Activated T-cell treated with anti-CD3 and anti-CD28 coated beads, Interleukin-2, amount 50 U/mL, for 24 hours (primary cell): ENCODE data around the gene SLC24A1.
"Not testable (repeated sequence)": the region's sequence is repeated elsewhere in the genome, so short reads cannot be mapped to it uniquely, and the experiment has no call there.

Source experiments
- DNase-seq: peaks from one replicate; pipeline ENCODE4 v3.0.0-alpha.2; 2020
- H3K27ac Mint-ChIP-seq: 2 replicates; pipeline ENCODE4 v1.8.0; 2020; ENCODE audit warnings: mild to moderate bottlenecking, mixed read lengths
- H3K27me3 Mint-ChIP-seq: 2 replicates; pipeline ENCODE4 v1.8.0; 2020; ENCODE audit warnings: mixed read lengths
- H3K36me3 Mint-ChIP-seq: 2 replicates; pipeline ENCODE4 v1.8.0; 2020; ENCODE audit warnings: low read depth, mixed read lengths
- H3K4me1 Mint-ChIP-seq: 2 replicates; pipeline ENCODE4 v1.8.0; 2020; ENCODE audit warnings: low read depth, mixed read lengths
- H3K4me3 Mint-ChIP-seq: 2 replicates; pipeline ENCODE4 v1.8.0; 2020; ENCODE audit warnings: mild to moderate bottlenecking, moderate library complexity, mixed read lengths
- H3K9me3 Mint-ChIP-seq: 2 replicates; pipeline ENCODE4 v1.8.0; 2020; ENCODE audit warnings: mixed read lengths

SLC24A1 gene

DNA sequence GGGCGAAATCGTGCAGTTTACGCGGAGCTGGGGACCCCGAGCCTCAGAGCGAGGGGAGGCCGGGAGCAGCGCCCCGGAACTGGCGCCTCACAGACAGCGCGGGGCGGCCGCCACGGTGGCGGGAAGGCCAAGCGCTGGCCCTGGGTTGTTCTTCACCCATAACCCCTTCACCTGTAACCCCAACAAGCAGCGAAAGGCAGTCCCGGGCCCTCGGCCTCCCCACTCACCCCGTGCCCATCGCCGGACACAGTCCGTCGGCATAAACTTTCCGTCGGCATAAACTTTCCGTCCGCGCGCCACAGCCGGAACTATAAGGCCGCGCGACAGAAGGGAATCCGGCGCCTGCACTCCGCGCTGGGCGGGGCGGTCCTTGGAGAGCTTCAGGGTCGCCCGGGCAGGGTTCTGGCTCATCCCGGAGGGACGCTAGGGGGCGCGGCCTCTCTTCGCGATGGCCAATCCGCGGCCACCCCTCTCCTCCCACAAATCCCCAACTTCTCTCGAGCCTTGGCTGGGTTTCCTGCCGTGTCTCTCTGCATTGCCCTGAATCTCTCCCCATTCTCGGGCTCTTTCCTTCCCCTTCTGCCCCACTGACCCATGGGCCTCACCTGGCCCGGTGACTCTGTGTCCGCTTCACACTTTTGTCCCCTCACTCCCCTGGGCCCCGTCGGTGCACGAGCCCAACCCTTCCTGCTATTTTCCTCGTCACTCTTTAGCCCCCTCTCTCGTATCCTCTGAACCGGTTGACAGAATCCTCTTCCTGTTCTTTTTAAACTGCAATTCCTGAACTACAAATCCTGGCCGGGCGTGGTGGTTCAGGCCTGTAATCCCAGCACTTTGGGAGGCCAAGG is 10.6 kb upstream of the SLC24A1 start, which contains the start of gene INTS14:
INTS14 (minus strand) TSS at position 261 of the 848 bp plus-strand sequence. CDS start 3,751 bp downstream, outside the sequence.
- peak; percentile 98 for DNase-seq
- Mint-ChIP-seq H3K4me1 (peaks cover 44% of the 10 kb centered on the region), H3K36me3 (peaks cover 35% of the 10 kb centered on the region)

DNA sequence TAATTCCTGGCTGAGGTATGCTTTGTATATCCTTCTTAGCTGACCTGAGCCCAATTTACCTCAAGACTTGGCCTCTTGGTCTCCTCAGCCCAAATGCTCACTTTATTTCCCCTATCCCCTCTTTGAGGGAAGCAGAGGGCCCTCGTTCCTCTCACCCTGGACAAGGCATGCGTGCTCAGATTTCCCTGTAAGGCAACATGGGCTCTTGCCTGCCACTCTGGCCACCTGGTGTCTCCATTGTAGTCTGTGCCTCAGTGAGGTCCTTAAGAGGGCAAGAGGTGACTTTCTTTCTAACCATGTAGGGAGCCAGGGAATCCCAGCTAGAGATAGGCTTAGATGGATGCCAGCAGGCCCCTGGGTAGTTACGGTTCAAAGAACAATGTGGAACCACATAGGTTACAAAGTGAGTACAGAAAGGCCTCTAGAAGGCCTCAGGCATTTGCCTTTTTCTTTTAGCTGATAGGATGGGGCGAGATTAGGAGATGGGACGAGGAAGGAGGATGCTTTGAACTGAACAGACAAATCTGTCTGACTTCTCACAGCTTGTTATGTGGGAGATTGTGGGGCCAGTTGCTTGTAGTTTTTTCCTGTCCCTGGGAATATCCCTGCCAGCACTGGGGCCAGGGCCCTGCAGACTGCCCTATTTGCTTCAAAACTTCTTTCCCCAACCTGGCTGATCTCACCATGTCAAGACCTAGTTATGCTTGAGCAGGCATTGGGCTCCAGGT is 9.7 kb upstream of the SLC24A1 start:
- Mint-ChIP-seq H3K36me3 (peaks cover 26% of the 10 kb centered on the region), H3K27me3 (no peaks in the 10 kb centered on the region), H3K4me3 (peak overlapping the region; percentile 88), H3K4me1 (peaks cover 43% of the 10 kb centered on the region), H3K27ac (peak overlapping the region; percentile 95), H3K9me3 (no peaks in the 10 kb centered on the region)
- DNase-seq, result peak; percentile 35

More for the DNA sequence above, 10.6 kb upstream of the SLC24A1 start, which contains the start of gene INTS14:
- Mint-ChIP-seq H3K9me3 (no peaks in the 10 kb centered on the region), H3K27ac (peak within 1 kb of the TSS; percentile 95), H3K4me3 (peak within 1 kb of the TSS; percentile 88), H3K27me3 (no peaks in the 10 kb centered on the region)

DNA sequence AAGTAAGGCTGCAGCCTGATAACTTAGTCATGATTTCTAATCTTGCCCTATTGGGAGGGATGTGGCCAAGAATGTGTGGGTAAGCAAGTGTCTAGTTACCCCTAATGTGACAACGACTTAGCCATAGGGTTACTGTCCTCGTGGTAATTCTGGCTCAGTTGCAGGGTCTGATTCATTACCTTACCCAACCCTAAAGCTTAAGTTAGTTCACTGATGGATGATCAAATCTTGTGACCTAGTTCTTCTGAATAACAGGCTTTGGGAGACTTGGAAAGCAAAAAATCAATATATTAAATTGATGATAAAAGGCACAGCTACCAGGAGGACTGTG is 9.2 kb upstream of the SLC24A1 start:
- Mint-ChIP-seq H3K9me3 (no peaks in the 10 kb centered on the region), H3K36me3 (peaks cover 22% of the 10 kb centered on the region), H3K27me3 (no peaks in the 10 kb centered on the region), H3K4me1 (peaks cover 39% of the 10 kb centered on the region), H3K4me3 (peak overlapping the region; percentile 88), H3K27ac (peak overlapping the region; percentile 95)
- DNase-seq, result no peak

DNA sequence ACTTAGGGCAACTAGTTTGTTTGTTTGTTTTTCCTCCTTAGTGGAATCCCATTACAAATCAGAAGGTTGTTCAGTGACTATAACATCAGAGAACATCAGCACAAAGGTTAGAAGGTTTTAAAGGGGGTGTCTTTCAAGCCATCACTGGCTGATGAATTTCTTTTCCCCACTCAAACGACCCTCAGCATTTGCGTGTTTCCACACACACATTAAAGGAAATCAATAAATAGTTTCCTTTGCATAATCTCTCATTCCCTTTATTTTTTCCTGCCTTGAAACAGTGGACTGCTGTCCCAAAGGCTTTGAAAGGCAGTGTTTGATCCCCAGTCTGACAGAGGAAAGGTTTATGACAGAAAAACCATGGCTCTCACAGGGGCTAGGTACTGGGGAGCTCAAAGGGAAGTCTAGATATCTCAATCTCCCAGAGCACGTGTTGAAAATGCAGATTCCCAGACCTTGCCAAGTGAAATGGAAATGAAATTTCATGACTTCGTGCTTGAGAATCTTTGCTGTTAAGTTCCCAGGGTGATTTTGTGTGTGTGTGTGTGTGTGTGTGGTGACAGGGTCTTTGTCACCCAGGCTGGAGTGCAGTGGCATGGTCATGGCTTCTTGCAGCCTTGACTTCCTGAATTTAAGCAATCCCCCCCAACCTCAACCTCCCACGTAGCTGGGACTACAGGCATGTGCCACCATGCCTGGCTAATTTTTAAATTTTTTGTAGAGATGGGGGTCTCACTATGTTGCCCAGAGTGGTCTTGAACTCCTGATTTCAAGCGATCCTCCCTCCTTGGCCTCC is 8.6 kb upstream of the SLC24A1 start:
- no peak overlapping the region for H3K27ac Mint-ChIP-seq
- H3K4me1 Mint-ChIP-seq, result peaks cover 34% of the 10 kb centered on the region
- H3K4me3 Mint-ChIP-seq, result no peak overlapping the region
- no peak for DNase-seq
- H3K9me3 Mint-ChIP-seq, result no peaks in the 10 kb centered on the region
- peaks cover 17% of the 10 kb centered on the region for H3K36me3 Mint-ChIP-seq
- H3K27me3 Mint-ChIP-seq, result no peaks in the 10 kb centered on the region

DNA sequence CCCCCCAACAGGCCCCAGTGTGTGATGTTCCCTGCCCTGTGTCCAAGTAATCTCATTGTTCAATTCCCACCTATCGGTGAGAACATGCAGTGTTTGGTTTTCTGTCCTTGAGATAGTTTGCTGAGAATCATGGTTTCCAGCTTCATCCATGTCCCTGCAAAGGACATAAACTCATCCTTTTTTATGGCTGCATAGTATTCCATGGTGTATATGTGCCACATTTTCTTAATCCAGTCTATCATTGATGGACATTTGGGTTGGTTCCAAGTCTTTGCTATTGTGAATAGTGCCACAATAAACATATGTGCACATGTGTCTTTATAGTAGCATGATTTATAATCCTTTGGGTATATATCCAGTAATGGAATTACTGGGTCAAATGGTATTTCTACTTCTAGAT is 5.9 kb upstream of the SLC24A1 start:
- peaks cover 19% of the 10 kb centered on the region for H3K4me1 Mint-ChIP-seq

DNA sequence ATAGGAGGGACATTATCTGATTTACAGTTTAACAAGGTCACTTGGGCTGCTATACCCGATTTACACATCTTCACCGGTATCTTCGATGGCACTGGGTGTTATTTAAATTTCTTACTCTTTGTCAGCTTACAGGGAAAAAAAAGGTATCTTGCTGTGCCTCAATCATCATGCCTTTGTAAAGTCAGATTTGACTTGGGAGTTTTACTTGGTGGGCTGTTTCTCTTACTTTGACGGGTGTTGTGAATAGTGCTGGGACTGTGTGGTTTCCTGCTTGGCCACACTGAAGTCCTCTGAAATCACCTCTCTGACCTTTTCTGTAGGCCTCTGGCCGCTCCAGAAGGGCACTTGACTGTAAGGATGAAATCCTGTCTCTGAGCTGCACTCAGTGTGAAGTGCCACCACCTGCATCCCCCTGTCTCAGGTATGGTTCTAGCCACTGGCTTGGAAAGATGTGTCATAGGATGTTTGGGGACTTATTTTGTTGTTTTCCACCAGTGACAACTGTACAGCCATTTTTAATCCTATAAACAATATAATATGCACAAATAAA is 3.1 kb upstream of the SLC24A1 start:
- H3K9me3 Mint-ChIP-seq, result no peaks in the 10 kb centered on the region
- H3K27me3 Mint-ChIP-seq, result no peaks in the 10 kb centered on the region
- no peak for DNase-seq
- no peak overlapping the region for H3K4me3 Mint-ChIP-seq
- no peak overlapping the region for H3K27ac Mint-ChIP-seq
- H3K36me3 Mint-ChIP-seq, result no peaks in the 10 kb centered on the region
- peaks cover 1% of the 10 kb centered on the region for H3K4me1 Mint-ChIP-seq

More for the DNA sequence above, 5.9 kb upstream of the SLC24A1 start:
- not testable (repeated sequence) for H3K9me3 Mint-ChIP-seq, DNase-seq, H3K27ac Mint-ChIP-seq, H3K36me3 Mint-ChIP-seq, H3K27me3 Mint-ChIP-seq, H3K4me3 Mint-ChIP-seq

DNA sequence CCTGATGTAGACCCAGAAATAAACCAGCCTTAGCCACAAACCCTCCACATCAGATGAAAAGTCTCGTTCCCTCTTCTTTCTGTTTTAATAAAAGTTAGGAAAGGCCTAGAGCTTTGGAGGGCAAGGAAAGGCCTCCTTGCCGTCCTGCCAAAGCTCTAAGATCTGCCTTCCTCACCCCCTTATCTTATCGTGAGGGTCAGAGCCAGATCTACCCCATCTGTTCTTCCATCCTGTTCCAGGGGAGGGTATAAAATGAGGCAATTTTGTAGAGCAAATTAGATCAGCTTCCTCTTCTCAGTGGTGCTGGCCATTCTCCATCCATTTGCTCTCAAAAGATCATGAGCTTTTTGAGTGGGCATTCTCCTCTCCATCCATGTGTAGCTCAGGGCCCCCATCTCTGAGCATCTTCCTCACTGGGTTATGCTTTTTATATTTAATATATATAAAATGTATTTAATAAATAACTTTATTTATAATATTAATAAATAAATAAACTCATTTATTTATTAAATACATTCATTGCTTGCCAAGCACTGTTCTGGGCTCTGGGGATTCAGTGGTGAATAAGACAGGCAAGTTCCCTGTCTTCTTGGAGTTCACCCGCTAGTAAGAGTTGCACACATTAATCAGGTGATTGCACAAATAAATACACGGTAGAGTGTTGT is 2.0 kb upstream of the SLC24A1 start:
- no peak for DNase-seq
- Mint-ChIP-seq H3K36me3 (peaks cover 5% of the 10 kb centered on the region), H3K4me1 (no peaks in the 10 kb centered on the region), H3K27ac (no peak overlapping the region), H3K4me3 (no peak overlapping the region), H3K27me3 (no peaks in the 10 kb centered on the region), H3K9me3 (no peaks in the 10 kb centered on the region)

DNA sequence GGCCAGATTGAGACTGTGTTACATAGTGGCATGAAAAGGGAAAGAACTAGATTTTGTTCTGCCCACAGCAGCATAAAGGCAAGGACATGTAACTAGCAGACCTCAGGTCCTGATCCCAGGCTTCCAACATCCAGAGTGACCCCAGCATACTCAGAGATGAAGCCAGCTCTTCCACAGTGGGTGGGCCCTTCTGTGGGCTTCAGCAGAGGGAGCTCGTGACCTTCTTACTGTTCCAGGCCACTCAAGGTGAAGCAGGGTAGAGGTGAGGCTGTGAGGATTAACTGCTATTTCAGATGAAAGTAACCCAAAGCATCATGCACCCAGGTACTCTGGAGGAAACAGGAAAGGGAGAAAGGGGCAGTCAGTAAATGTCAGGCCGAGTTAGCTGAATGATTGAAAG is 905 bp upstream of the SLC24A1 start:
- Mint-ChIP-seq H3K9me3 (no peaks in the 10 kb centered on the region), H3K27me3 (no peaks in the 10 kb centered on the region), H3K36me3 (peaks cover 11% of the 10 kb centered on the region), H3K4me1 (no peaks in the 10 kb centered on the region), H3K27ac (no peak overlapping the region), H3K4me3 (no peak overlapping the region)
- DNase-seq, result no peak

DNA sequence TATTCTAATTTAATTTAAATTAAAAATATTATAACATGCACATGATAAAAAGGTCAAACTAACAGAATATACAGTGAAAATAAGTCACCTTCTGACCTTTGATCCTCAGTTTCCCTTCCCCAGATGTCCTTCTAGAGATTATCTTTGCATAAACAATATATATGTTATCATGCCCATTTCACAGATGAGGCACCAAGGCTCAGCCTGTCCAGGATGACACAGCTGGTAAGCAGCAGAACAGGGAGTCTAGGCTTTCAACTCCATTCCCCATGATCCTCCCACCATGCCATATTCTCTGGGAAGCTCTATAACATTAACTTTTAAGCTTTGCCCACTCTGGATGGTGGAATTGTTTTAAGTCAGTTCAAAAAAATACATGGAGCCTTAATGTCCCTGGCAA is 1.4 kb downstream of the SLC24A1 start:
- H3K4me3 Mint-ChIP-seq, result no peak overlapping the region
- no peak overlapping the region for H3K27ac Mint-ChIP-seq
- no peaks in the 10 kb centered on the region for H3K4me1 Mint-ChIP-seq
- H3K9me3 Mint-ChIP-seq, result no peaks in the 10 kb centered on the region
- H3K36me3 Mint-ChIP-seq, result peaks cover 16% of the 10 kb centered on the region
- DNase-seq, result no peak
- no peaks in the 10 kb centered on the region for H3K27me3 Mint-ChIP-seq

DNA sequence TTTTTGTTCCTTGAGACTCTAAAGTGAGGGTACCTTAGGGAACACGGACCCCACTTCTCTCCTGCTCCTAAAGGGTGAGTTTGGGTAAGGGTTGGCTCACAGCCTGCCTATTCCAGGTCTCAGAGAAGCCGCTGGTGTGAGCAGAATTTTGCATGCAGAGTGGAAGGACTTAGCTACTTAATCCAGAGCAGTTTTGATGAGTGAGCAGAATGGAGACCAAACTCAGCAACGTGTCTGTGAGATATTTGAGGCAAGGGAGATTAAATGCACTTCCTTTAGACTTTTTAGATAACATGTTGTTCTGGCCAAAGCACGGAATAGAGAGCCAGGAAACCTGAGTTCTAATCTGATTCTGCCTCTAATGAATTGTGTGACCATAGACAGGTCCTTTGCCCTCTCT is 5.1 kb downstream of the SLC24A1 start:
- peaks cover 18% of the 10 kb centered on the region for H3K36me3 Mint-ChIP-seq

DNA sequence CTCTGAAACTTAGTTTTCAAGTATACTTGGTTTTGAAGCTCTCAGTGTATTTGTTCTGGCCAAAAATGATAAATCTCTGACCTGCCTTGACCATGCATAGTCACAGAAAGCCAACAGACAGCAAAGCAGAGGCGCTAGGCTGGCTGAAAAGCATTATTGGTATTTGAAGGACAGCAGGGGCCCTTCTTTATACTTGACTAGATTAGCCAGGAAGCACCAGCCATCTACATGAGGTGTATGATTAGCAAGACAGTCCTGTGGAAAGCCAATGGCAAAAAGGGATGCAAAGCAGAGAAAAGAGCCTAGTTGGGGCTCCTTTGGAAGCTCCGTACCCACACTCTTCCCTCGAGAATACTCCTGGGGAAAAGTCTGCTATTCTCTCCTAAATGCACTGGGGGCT is 7.8 kb downstream of the SLC24A1 start:
- H3K36me3 Mint-ChIP-seq, result peaks cover 14% of the 10 kb centered on the region
- H3K4me3 Mint-ChIP-seq, result no peak overlapping the region
- no peak overlapping the region for H3K27ac Mint-ChIP-seq
- no peaks in the 10 kb centered on the region for H3K9me3 Mint-ChIP-seq
- DNase-seq, result no peak
- H3K4me1 Mint-ChIP-seq, result peaks cover 19% of the 10 kb centered on the region
- no peaks in the 10 kb centered on the region for H3K27me3 Mint-ChIP-seq

More for the DNA sequence above, 5.1 kb downstream of the SLC24A1 start:
- H3K4me1 Mint-ChIP-seq, result peaks cover 12% of the 10 kb centered on the region
- H3K4me3 Mint-ChIP-seq, result no peak overlapping the region
- DNase-seq, result no peak
- H3K9me3 Mint-ChIP-seq, result no peaks in the 10 kb centered on the region
- H3K27ac Mint-ChIP-seq, result no peak overlapping the region
- no peaks in the 10 kb centered on the region for H3K27me3 Mint-ChIP-seq

DNA sequence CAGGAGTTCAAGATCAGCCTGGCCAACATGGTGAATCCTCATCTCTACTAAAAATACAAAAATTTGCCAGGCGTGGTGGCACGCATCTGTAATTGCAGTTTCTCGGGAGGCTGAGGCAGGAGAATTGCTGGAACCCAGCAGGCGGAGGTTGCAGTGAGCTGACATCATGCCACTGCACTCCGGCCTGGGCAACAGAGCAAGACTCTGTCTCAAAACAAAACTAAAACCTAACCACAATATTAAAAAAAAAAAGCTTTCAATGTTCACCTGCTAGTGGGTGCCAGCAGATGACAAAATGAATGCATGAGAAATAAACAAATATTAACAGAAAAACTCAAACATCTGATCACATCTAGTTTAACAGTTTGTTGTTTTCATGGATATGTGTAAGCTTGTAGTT is 9.0 kb downstream of the SLC24A1 start:
- H3K4me1 Mint-ChIP-seq, result peaks cover 19% of the 10 kb centered on the region
- H3K27me3 Mint-ChIP-seq, result no peaks in the 10 kb centered on the region
- no peaks in the 10 kb centered on the region for H3K9me3 Mint-ChIP-seq
- H3K4me3 Mint-ChIP-seq, result no peak overlapping the region
- H3K27ac Mint-ChIP-seq, result no peak overlapping the region
- peaks cover 7% of the 10 kb centered on the region for H3K36me3 Mint-ChIP-seq
- no peak for DNase-seq

DNA sequence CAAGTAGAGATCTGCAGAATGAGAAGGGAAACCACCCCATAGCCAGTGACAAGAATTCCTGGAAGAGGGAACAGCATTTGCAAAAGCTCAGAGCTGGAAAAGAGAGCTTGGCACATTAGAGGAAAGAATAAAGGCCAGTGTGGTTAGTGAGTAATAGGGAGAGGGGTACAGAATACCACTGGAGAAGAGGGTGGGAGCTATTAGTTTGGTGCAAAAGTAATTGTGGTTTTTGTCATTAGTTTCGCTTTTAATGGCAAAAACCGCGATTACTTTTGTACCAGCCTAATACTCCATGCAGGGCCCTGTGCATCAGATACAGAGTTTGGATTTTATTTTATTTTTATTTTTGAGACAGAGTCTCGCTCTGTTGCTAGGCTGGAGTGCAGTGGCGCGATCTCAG is 9.8 kb downstream of the SLC24A1 start:
- no peak for DNase-seq
- peaks cover 19% of the 10 kb centered on the region for H3K4me1 Mint-ChIP-seq
- H3K36me3 Mint-ChIP-seq, result peaks cover 2% of the 10 kb centered on the region
- no peaks in the 10 kb centered on the region for H3K27me3 Mint-ChIP-seq
- H3K9me3 Mint-ChIP-seq, result no peaks in the 10 kb centered on the region
- H3K4me3 Mint-ChIP-seq, result no peak overlapping the region
- no peak overlapping the region for H3K27ac Mint-ChIP-seq
